ENCODE results near the gene SYS1. TPM values are rescaled to one million over a fixed set of nuclear protein-coding genes. Genes with fewer than 3 reads are reported as not detected.

SYS1 gene
- total RNA-seq: 10 to 100 TPM; 19.2 to 35.6 (median 25.2) TPM

- Histone ChIP-seq H3K4me3 (peak within 1 kb of the TSS; percentile 71 to 95 (median 78)), H3K9me3 (no peaks in the 10 kb centered on the region), H3K4me1 (peaks cover 2 to 71% (median 33%) of the 10 kb centered on the region in 4 donors), H3K27ac (peak within 1 kb of the TSS; percentile 92 to 97 (median 95)), H3K27me3 (no peaks in the 10 kb centered on the region), H3K36me3 (peaks cover 0 to 32% (median 7%) of the 10 kb centered on the region in 3 donors)
- TF ChIP-seq POLR2A (IDR thresholded peaks at IDR 0.05): peak; percentile 78 to 92
- peak; percentile 90 to 95 (median 91) for TF ChIP-seq CTCF (IDR thresholded peaks at IDR 0.05)
- peak; percentile 97 to 99 for TF ChIP-seq EP300 (IDR thresholded peaks at IDR 0.05)
- peak; percentile 96 to 98 for DNase-seq (ENCODE audit: low spot score in 2 of 2)
- 0% methylated on average over 45 to 48 of the region's 55 CpGs for WGBS, 2 donors
These were observed at the start of gene SYS1 for GRCh38 chr20:45362804-45363610. TSS of gene SYS1 (plus strand) at chr20:45363156. CDS start at chr20:45363532, 376 bp downstream.

GRCh38 chr20:45313943-45314342 is 49.0 kb upstream of the SYS1 start:
- Histone ChIP-seq H3K4me1 (peaks cover 0 to 24% (median 0%) of the 10 kb centered on the region in 4 donors), H3K9me3 (no peaks in the 10 kb centered on the region), H3K27ac (no peak overlapping the region), H3K4me3 (no peak overlapping the region), H3K36me3 (no peaks in the 10 kb centered on the region), H3K27me3 (peaks cover 0 to 54% of the 10 kb centered on the region in 2 donors)
- DNase-seq (ENCODE audit: low spot score in 2 of 2): no peak
- WGBS, 2 donors: 81 to 84% methylated on average over 9 to 11 of the region's 11 CpGs
- no peak for TF ChIP-seq CTCF (IDR thresholded peaks at IDR 0.05)
- no peak for TF ChIP-seq EP300 (IDR thresholded peaks at IDR 0.05)

- no peak for TF ChIP-seq EP300 (IDR thresholded peaks at IDR 0.05)
- no peak for TF ChIP-seq POLR2A (IDR thresholded peaks at IDR 0.05)
- no peak for TF ChIP-seq CTCF (IDR thresholded peaks at IDR 0.05)
- 88 to 93% methylated on average over 4 of the region's 4 CpGs for whole genome bisulfite sequencing, 2 donors
- no peak for DNase-seq (ENCODE audit: low spot score in 2 of 2)
- H3K9me3 ChIP-seq: no peaks in the 10 kb centered on the region
- H3K4me3 ChIP-seq: no peak overlapping the region
- H3K27me3 ChIP-seq: peaks cover 0 to 48% of the 10 kb centered on the region in 2 donors
- H3K36me3 ChIP-seq: no peaks in the 10 kb centered on the region
- peaks cover 0 to 32% (median 1%) of the 10 kb centered on the region in 4 donors for H3K4me1 ChIP-seq
- no peak overlapping the region for H3K27ac ChIP-seq
These were observed 47.3 kb upstream of the SYS1 start for GRCh38 chr20:45315672-45316071.

GRCh38 chr20:45316150-45317080 is 46.5 kb upstream of the SYS1 start:
- no peak overlapping the region for H3K27ac ChIP-seq
- peaks cover 0 to 44% of the 10 kb centered on the region in 2 donors for H3K27me3 ChIP-seq
- TF ChIP-seq EP300 (IDR thresholded peaks at IDR 0.05) (no peak), POLR2A (IDR thresholded peaks at IDR 0.05) (no peak), CTCF (IDR thresholded peaks at IDR 0.05) (no peak)
- peaks cover 0 to 29% (median 1%) of the 10 kb centered on the region in 4 donors for H3K4me1 ChIP-seq
- WGBS, 2 donors: 31 to 37% methylated on average over 55 of the region's 71 CpGs
- H3K4me3 ChIP-seq: no peak overlapping the region
- H3K36me3 ChIP-seq: no peaks in the 10 kb centered on the region
- no peaks in the 10 kb centered on the region for H3K9me3 ChIP-seq
- no peak for DNase-seq (ENCODE audit: low spot score in 2 of 2)
